HepG2 (cell line): Measurements from ENCODE around the gene TNXB. TPM values are rescaled to one million over a fixed set of nuclear protein-coding genes. Genes with fewer than 3 reads are reported as not detected.
A peak's percentile ranks its signal among the peaks of the same experiment; 100 is the strongest.

Experiments
- ARID2 ChIP-seq: sonication (generic); formaldehyde crosslinking; IDR thresholded peaks from 2 replicates; pipeline ENCODE4 v1.8.1; 2022; ENCODE audit warnings: mild to moderate bottlenecking, missing genetic modification reagents, borderline replicate concordance
- IRX3 ChIP-seq: sonication (generic); formaldehyde crosslinking; IDR thresholded peaks from 2 replicates; pipeline ENCODE4 v1.8.1; 2023; ENCODE audit warnings: mild to moderate bottlenecking, low read depth, missing genetic modification reagents, borderline replicate concordance
- JUNB ChIP-seq: sonication (generic); formaldehyde crosslinking; IDR thresholded peaks from 2 replicates; pipeline ENCODE4 v1.8.0; 2022; ENCODE audit warnings: missing genetic modification reagents, mild to moderate bottlenecking, borderline replicate concordance
- KDM5B ChIP-seq: sonication (generic); formaldehyde crosslinking; IDR thresholded peaks from 2 replicates; pipeline ENCODE4 v1.4.0; 2020; ENCODE audit warnings: missing genetic modification reagents, mild to moderate bottlenecking, borderline replicate concordance
- NFKBIZ ChIP-seq: IDR thresholded peaks from 2 replicates; pipeline ENCODE4 v1.6.1; 2018; ENCODE audit warnings: missing genetic modification reagents, missing compliant biosample characterization
- PAWR ChIP-seq: sonication (generic); formaldehyde crosslinking; IDR thresholded peaks from 2 replicates; pipeline ENCODE4 v1.4.0; 2020; ENCODE audit warnings: missing genetic modification reagents, mild to moderate bottlenecking, borderline replicate concordance
- SMAD3 ChIP-seq: sonication (generic); formaldehyde crosslinking; IDR thresholded peaks from 2 replicates; pipeline ENCODE4 v1.4.0; 2020; ENCODE audit warnings: missing genetic modification reagents
- TP53 ChIP-seq: sonication (generic); formaldehyde crosslinking; conservative IDR thresholded peaks from 2 replicates; pipeline ENCODE4 v1.4.0; 2020; ENCODE audit warnings: missing genetic modification reagents
- YEATS2 ChIP-seq: sonication (generic); formaldehyde crosslinking; IDR thresholded peaks from 2 replicates; pipeline ENCODE4 v1.4.0; 2020; ENCODE audit warnings: missing genetic modification reagents, borderline replicate concordance
- ZNF143 ChIP-seq: sonication (generic); formaldehyde crosslinking; IDR thresholded peaks from 2 replicates; pipeline ENCODE4 v1.4.0; 2020; ENCODE audit warnings: missing genetic modification reagents
- ZNF430 ChIP-seq: sonication (generic); formaldehyde crosslinking; IDR thresholded peaks from 2 replicates; pipeline ENCODE4 v1.9.0; 2021; ENCODE audit warnings: mild to moderate bottlenecking, missing genetic modification reagents
- ZNF552 ChIP-seq: sonication (generic); formaldehyde crosslinking; IDR thresholded peaks from 2 replicates; pipeline ENCODE4 v1.9.0; 2022; ENCODE audit warnings: missing genetic modification reagents, mild to moderate bottlenecking, borderline replicate concordance
- polyA plus RNA-seq, 8 experiments: library from polyadenylated mRNA; depleted of rRNA in 3 of 8; stranded (reverse) in 7 of 8; unstranded in 1 of 8; fragments of >200 nt; fragmentation: Illumina TruSeq in 4 of 8; extraction: Trizol in 4 of 8; gene quantifications; 2 replicates each; pipeline versions ENCODE4 v1.2.1 to v1.2.3, GENCODE V29; 2011 to 2016; ENCODE audit warnings: low read depth in 4 of 8, missing spikeins in 1 of 8, mixed read lengths in 1 of 8; ENCODE audit not compliant: insufficient read depth in 1 of 8
- total RNA-seq, 5 experiments: library from RNA; depleted of rRNA; stranded (reverse); fragments of >200 nt; fragmentation: Illumina TruSeq; extraction: Trizol; gene quantifications; 2 replicates each; pipeline ENCODE4 v1.2.3, GENCODE V29; 2016; ENCODE audit warnings: low read depth in 1 of 5
- TF ChIP-seq, protein P1 (sequence below): sonication (generic); formaldehyde crosslinking; IDR thresholded peaks from 2 replicates; pipeline ENCODE4 v1.5.1; 2020; ENCODE audit warnings: mild to moderate bottlenecking, moderate library complexity, missing genetic modification reagents
- TF ChIP-seq, protein P2 (sequence below): IDR thresholded peaks from 2 replicates; pipeline ENCODE4 v1.6.1; 2012; ENCODE audit warnings: low read length, improper control_type of control experiment
- TF ChIP-seq, protein P3 (sequence below): sonication (generic); formaldehyde crosslinking; IDR thresholded peaks from 2 replicates; pipeline ENCODE4 v1.5.1; 2020; ENCODE audit warnings: mild to moderate bottlenecking, missing genetic modification reagents, moderate library complexity
- TF ChIP-seq, protein P4 (sequence below): sonication (generic); formaldehyde crosslinking; IDR thresholded peaks from 2 replicates; pipeline ENCODE4 v1.8.1; 2022; ENCODE audit warnings: low read depth, mild to moderate bottlenecking, missing genetic modification reagents

Gene TNXB
- total and polyA plus RNA-seq, 2 of the 13 experiments (the other 11 are each of a cell fraction or from before 2014, with no cell fraction given) = 1.6 to 2.7 TPM

DNA sequence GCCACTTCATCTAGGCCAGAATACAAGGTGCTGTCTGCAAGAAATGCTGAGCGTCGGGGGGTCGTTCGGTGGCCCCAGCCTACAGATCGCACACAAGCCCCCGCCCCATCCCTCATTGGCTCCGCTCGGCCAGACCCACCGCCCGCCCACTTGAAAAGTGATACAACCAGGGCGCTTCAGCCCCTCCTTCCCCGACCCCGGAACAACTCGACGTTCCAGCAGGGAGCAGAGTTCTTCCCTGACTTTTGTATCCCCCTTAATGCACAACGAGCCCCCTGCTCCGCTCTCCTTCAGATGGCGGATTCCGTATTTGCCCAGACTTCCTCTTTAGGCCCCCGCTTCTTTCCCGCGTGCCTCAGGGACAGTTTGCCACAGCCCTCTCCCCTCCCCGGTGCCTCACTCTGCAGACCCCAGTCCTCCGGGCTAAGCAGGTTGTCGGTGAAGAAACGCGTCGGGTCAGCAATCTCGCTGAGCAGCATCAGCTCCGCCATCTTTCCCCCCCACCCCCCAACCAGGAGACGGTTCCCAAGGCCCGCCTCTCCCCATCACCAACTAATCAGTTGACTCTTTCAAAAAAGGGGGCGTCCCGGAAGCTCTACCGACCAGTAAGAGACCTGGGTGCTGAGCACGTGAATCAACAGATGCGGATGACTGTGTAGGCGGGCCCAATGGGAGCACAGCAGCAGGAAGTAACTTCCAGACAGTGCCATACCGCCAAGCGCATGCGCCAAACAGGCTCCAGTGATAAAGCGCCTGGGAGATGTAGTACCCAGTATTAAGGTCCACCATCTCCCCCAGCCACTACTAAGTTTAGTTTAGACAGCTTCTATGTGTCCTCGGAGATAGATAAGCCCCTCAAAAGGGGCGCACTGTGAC is 18.8 kb upstream of the TNXB start, which contains the start of gene ATF6B (continued):
- TF ChIP-seq KDM5B (CRISPR knock-in tag) = peak; percentile 71
- TF ChIP-seq NFKBIZ = no peak; the same call in 1 of the 2 replicates
- TF ChIP-seq JUNB (CRISPR knock-in tag) = no peak
- no peak for TF ChIP-seq PAWR
- no peak for TF ChIP-seq ZNF552
- TF ChIP-seq YEATS2 (CRISPR knock-in tag) = peak; percentile 29; the same call in 1 of the 2 replicates
- no peak for TF ChIP-seq TP53 (CRISPR knock-in tag)
- TF ChIP-seq, protein P1, sequence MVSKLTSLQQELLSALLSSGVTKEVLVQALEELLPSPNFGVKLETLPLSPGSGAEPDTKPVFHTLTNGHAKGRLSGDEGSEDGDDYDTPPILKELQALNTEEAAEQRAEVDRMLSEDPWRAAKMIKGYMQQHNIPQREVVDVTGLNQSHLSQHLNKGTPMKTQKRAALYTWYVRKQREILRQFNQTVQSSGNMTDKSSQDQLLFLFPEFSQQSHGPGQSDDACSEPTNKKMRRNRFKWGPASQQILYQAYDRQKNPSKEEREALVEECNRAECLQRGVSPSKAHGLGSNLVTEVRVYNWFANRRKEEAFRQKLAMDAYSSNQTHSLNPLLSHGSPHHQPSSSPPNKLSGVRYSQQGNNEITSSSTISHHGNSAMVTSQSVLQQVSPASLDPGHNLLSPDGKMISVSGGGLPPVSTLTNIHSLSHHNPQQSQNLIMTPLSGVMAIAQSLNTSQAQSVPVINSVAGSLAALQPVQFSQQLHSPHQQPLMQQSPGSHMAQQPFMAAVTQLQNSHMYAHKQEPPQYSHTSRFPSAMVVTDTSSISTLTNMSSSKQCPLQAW (CRISPR knock-in tag) = peak; percentile 83
- TF ChIP-seq, protein P2, sequence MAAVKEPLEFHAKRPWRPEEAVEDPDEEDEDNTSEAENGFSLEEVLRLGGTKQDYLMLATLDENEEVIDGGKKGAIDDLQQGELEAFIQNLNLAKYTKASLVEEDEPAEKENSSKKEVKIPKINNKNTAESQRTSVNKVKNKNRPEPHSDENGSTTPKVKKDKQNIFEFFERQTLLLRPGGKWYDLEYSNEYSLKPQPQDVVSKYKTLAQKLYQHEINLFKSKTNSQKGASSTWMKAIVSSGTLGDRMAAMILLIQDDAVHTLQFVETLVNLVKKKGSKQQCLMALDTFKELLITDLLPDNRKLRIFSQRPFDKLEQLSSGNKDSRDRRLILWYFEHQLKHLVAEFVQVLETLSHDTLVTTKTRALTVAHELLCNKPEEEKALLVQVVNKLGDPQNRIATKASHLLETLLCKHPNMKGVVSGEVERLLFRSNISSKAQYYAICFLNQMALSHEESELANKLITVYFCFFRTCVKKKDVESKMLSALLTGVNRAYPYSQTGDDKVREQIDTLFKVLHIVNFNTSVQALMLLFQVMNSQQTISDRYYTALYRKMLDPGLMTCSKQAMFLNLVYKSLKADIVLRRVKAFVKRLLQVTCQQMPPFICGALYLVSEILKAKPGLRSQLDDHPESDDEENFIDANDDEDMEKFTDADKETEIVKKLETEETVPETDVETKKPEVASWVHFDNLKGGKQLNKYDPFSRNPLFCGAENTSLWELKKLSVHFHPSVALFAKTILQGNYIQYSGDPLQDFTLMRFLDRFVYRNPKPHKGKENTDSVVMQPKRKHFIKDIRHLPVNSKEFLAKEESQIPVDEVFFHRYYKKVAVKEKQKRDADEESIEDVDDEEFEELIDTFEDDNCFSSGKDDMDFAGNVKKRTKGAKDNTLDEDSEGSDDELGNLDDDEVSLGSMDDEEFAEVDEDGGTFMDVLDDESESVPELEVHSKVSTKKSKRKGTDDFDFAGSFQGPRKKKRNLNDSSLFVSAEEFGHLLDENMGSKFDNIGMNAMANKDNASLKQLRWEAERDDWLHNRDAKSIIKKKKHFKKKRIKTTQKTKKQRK = peak; percentile 45; the same call in 1 of the 2 replicates
- peak; percentile 64; the same call in 1 of the 2 replicates for TF ChIP-seq ZNF430 (CRISPR knock-in tag)
- TF ChIP-seq, protein P3, sequence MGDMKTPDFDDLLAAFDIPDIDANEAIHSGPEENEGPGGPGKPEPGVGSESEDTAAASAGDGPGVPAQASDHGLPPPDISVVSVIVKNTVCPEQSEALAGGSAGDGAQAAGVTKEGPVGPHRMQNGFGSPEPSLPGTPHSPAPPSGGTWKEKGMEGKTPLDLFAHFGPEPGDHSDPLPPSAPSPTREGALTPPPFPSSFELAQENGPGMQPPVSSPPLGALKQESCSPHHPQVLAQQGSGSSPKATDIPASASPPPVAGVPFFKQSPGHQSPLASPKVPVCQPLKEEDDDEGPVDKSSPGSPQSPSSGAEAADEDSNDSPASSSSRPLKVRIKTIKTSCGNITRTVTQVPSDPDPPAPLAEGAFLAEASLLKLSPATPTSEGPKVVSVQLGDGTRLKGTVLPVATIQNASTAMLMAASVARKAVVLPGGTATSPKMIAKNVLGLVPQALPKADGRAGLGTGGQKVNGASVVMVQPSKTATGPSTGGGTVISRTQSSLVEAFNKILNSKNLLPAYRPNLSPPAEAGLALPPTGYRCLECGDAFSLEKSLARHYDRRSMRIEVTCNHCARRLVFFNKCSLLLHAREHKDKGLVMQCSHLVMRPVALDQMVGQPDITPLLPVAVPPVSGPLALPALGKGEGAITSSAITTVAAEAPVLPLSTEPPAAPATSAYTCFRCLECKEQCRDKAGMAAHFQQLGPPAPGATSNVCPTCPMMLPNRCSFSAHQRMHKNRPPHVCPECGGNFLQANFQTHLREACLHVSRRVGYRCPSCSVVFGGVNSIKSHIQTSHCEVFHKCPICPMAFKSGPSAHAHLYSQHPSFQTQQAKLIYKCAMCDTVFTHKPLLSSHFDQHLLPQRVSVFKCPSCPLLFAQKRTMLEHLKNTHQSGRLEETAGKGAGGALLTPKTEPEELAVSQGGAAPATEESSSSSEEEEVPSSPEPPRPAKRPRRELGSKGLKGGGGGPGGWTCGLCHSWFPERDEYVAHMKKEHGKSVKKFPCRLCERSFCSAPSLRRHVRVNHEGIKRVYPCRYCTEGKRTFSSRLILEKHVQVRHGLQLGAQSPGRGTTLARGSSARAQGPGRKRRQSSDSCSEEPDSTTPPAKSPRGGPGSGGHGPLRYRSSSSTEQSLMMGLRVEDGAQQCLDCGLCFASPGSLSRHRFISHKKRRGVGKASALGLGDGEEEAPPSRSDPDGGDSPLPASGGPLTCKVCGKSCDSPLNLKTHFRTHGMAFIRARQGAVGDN (CRISPR knock-in tag) = peak; percentile 74
- TF ChIP-seq ZNF143 (CRISPR knock-in tag) = peak; percentile 89
- TF ChIP-seq IRX3 (CRISPR knock-in tag) = no peak
- no peak for TF ChIP-seq ARID2
- TF ChIP-seq, protein P4, sequence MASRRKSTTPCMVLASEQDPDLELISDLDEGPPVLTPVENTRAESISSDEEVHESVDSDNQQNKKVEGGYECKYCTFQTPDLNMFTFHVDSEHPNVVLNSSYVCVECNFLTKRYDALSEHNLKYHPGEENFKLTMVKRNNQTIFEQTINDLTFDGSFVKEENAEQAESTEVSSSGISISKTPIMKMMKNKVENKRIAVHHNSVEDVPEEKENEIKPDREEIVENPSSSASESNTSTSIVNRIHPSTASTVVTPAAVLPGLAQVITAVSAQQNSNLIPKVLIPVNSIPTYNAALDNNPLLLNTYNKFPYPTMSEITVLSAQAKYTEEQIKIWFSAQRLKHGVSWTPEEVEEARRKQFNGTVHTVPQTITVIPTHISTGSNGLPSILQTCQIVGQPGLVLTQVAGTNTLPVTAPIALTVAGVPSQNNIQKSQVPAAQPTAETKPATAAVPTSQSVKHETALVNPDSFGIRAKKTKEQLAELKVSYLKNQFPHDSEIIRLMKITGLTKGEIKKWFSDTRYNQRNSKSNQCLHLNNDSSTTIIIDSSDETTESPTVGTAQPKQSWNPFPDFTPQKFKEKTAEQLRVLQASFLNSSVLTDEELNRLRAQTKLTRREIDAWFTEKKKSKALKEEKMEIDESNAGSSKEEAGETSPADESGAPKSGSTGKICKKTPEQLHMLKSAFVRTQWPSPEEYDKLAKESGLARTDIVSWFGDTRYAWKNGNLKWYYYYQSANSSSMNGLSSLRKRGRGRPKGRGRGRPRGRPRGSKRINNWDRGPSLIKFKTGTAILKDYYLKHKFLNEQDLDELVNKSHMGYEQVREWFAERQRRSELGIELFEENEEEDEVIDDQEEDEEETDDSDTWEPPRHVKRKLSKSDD = no peak
- 0 out of 2 replicates have a peak, but pooled peaks have one; percentile 35 for TF ChIP-seq SMAD3 (CRISPR knock-in tag)
